Activated naive CD4-positive, alpha-beta T cell treated with anti-CD3 and anti-CD28 coated beads, Interleukin-2, amount 50 U/mL, for 72 hours (primary cell): ENCODE measurements around the gene ATF4. TPM values are rescaled to one million over a fixed set of nuclear protein-coding genes. Genes with fewer than 3 reads are reported as not detected.
"Not testable (repeated sequence)": the region's sequence is repeated elsewhere in the genome, so short reads cannot be mapped to it uniquely, and the experiment has no call there.

Experiments
- ATAC-seq, 2 donors: fragments of 150-1000 bp; cut with Tn5 transposase; 2 replicates each; pipeline ENCODE4 v1.10.0; 2021; ENCODE audit warnings: mild to moderate bottlenecking in 2 of 2, moderate library complexity in 2 of 2
- DNase-seq, 2 donors: peaks; one replicate each; pipeline ENCODE4 v3.0.0; 2021 to 2022; ENCODE audit warnings: low spot score in 2 of 2
- H3K27ac Mint-ChIP-seq, 2 donors: one replicate each; pipeline ENCODE4 v1.8.0; 2022; ENCODE audit warnings: mild to moderate bottlenecking in 2 of 2, mixed read lengths in 2 of 2
- H3K36me3 Mint-ChIP-seq, 2 donors: one replicate each; pipeline ENCODE4 v1.8.0; 2022; ENCODE audit warnings: mixed read lengths in 2 of 2
- H3K9me3 Mint-ChIP-seq, 2 donors: one replicate each; pipeline ENCODE4 v1.8.0; 2022; ENCODE audit warnings: mixed read lengths in 2 of 2
- total RNA-seq, 2 donors: library from RNA; stranded (reverse); gene quantifications; one replicate each; pipeline ENCODE4 v1.2.3, GENCODE V29; 2022

The ATF4 gene
- total RNA-seq, 2 donors from 2014 or later, result 460 to 506 TPM

- Mint-ChIP-seq H3K36me3 (peaks cover 46 to 56% of the 10 kb centered on the region in 2 donors), H3K9me3 (no peaks in the 10 kb centered on the region), H3K27ac (peak overlapping the region; percentile 97 to 98)
- DNase-seq (no peak), ATAC-seq (no peak)
These were observed 1.2 kb upstream of the ATF4 start for GRCh38 chr22:39518996-39519680.

- ATAC-seq (peak; percentile 88 to 90), DNase-seq (peak; percentile 92 to 99)
- Mint-ChIP-seq H3K27ac (peak overlapping the region; percentile 97 to 100), H3K9me3 (no peaks in the 10 kb centered on the region), H3K36me3 (peaks cover 43 to 56% of the 10 kb centered on the region in 2 donors)
These were observed 609 bp upstream of the ATF4 start for GRCh38 chr22:39519681-39520225.

GRCh38 chr22:39521106-39521885, 934 bp downstream of the ATF4 start:
- H3K9me3 Mint-ChIP-seq, ATAC-seq, DNase-seq: not testable (repeated sequence)
- Mint-ChIP-seq H3K36me3 (peaks cover 33 to 60% of the 10 kb centered on the region in 2 donors), H3K27ac (peak overlapping the region; percentile 97 to 100)

- peak overlapping the region; percentile 97 to 100 for H3K27ac Mint-ChIP-seq
- H3K9me3 Mint-ChIP-seq, ATAC-seq, DNase-seq: not testable (repeated sequence)
- peaks cover 32 to 60% of the 10 kb centered on the region in 2 donors for H3K36me3 Mint-ChIP-seq
These were observed 1.7 kb downstream of the ATF4 start for GRCh38 chr22:39522091-39522490.

GRCh38 chr22:39522567-39523300, 2.4 kb downstream of the ATF4 start:
- ATAC-seq (peak in 1 of 2 donors; percentile 2), DNase-seq (peak in 1 of 2 donors; percentile 55)
- Mint-ChIP-seq H3K27ac (peak overlapping the region; percentile 97 to 100), H3K36me3 (peaks cover 32 to 60% of the 10 kb centered on the region in 2 donors), H3K9me3 (no peaks in the 10 kb centered on the region)

GRCh38 chr22:39524089-39524752, 3.9 kb downstream of the ATF4 start:
- H3K27ac Mint-ChIP-seq, result peak overlapping the region; percentile 97 to 100
- ATAC-seq (no peak), DNase-seq (no peak)
- no peaks in the 10 kb centered on the region for H3K9me3 Mint-ChIP-seq
- H3K36me3 Mint-ChIP-seq, result peaks cover 32 to 66% of the 10 kb centered on the region in 2 donors

- ATAC-seq (no peak), DNase-seq (no peak)
- peaks cover 32 to 68% of the 10 kb centered on the region in 2 donors for H3K36me3 Mint-ChIP-seq
- peak overlapping the region; percentile 97 to 100 for H3K27ac Mint-ChIP-seq
- H3K9me3 Mint-ChIP-seq, result no peaks in the 10 kb centered on the region
These were observed 4.6 kb downstream of the ATF4 start for GRCh38 chr22:39524753-39525657.

- Mint-ChIP-seq H3K27ac (peak overlapping the region; percentile 97 to 100), H3K36me3 (peaks cover 29 to 65% of the 10 kb centered on the region in 2 donors), H3K9me3 (no peaks in the 10 kb centered on the region)
- DNase-seq (no peak), ATAC-seq (no peak)
These were observed 5.3 kb downstream of the ATF4 start for GRCh38 chr22:39525658-39525975.

GRCh38 chr22:39526736-39527171, 6.4 kb downstream of the ATF4 start:
- H3K36me3 Mint-ChIP-seq, result peaks cover 23 to 64% of the 10 kb centered on the region in 2 donors
- H3K9me3 Mint-ChIP-seq, result no peaks in the 10 kb centered on the region
- ATAC-seq, result peak; percentile 10 to 21
- H3K27ac Mint-ChIP-seq, result peak overlapping the region; percentile 81 to 89
- no peak for DNase-seq

- H3K27ac Mint-ChIP-seq, result peak overlapping the region; percentile 81 to 89
- no peak for DNase-seq
- peaks cover 23 to 64% of the 10 kb centered on the region in 2 donors for H3K36me3 Mint-ChIP-seq
- no peaks in the 10 kb centered on the region for H3K9me3 Mint-ChIP-seq
- no peak for ATAC-seq
These were observed 7.2 kb downstream of the ATF4 start for GRCh38 chr22:39527481-39527961.

GRCh38 chr22:39528080-39528661, 7.8 kb downstream of the ATF4 start:
- Mint-ChIP-seq H3K27ac (peak overlapping the region; percentile 39 to 98), H3K9me3 (no peaks in the 10 kb centered on the region), H3K36me3 (peaks cover 20 to 60% of the 10 kb centered on the region in 2 donors)
- ATAC-seq (no peak), DNase-seq (no peak)

- H3K27ac Mint-ChIP-seq, result peak overlapping the region; percentile 72 to 98
- ATAC-seq, result peak; percentile 20 to 34
- H3K9me3 Mint-ChIP-seq, result no peaks in the 10 kb centered on the region
- H3K36me3 Mint-ChIP-seq, result peaks cover 15 to 55% of the 10 kb centered on the region in 2 donors
- peak; percentile 87 to 90 for DNase-seq
These were observed 8.5 kb downstream of the ATF4 start for GRCh38 chr22:39528681-39529486.

- H3K36me3 Mint-ChIP-seq, result peaks cover 15 to 51% of the 10 kb centered on the region in 2 donors
- DNase-seq (no peak), ATAC-seq (no peak)
- no peaks in the 10 kb centered on the region for H3K9me3 Mint-ChIP-seq
- peak overlapping the region in 1 of 2 donors; percentile 98 for H3K27ac Mint-ChIP-seq
These were observed 9.1 kb downstream of the ATF4 start for GRCh38 chr22:39529487-39529851.

GRCh38 chr22:39530116-39530515, 9.8 kb downstream of the ATF4 start:
- no peaks in the 10 kb centered on the region for H3K9me3 Mint-ChIP-seq
- H3K36me3 Mint-ChIP-seq, result peaks cover 15 to 44% of the 10 kb centered on the region in 2 donors
- H3K27ac Mint-ChIP-seq, result peak overlapping the region in 1 of 2 donors; percentile 98
- DNase-seq, result no peak
- ATAC-seq, result no peak
